Left ventricle myocardium inferior (tissue), 1 donor: ENCODE results near the gene GPRASP3. TPM values are rescaled to one million over a fixed set of nuclear protein-coding genes. Genes with fewer than 3 reads are reported as not detected.
"Not testable (repeated sequence)": the region's sequence is repeated elsewhere in the genome, so short reads cannot be mapped to it uniquely, and the experiment has no call there.

Experiments used
- DNase-seq: peaks from one replicate; pipeline ENCODE4 v3.0.0-alpha.2; 2020
- H3K27ac ChIP-seq: fragments of 200-600 bp; replicated peaks from 2 replicates; pipeline ENCODE4 v1.8.0; 2021
- H3K27me3 ChIP-seq: fragments of 200-600 bp; 2 replicates; pipeline ENCODE4 v1.8.0; 2021; ENCODE audit warnings: low read depth
- H3K36me3 ChIP-seq: fragments of 200-600 bp; 2 replicates; pipeline ENCODE4 v1.8.0; 2021
- H3K4me1 ChIP-seq: fragments of 200-600 bp; 2 replicates; pipeline ENCODE4 v1.8.0; 2021
- H3K4me3 ChIP-seq: fragments of 200-600 bp; 2 replicates; pipeline ENCODE4 v1.8.0; 2021; ENCODE audit warnings: mild to moderate bottlenecking, moderate library complexity
- H3K9me3 ChIP-seq: fragments of 200-600 bp; replicated peaks from 2 replicates; pipeline ENCODE4 v1.8.0; 2021
- intact Hi-C: fragments of 100-400 bp; cut with micrococcal nuclease; formaldehyde crosslinking; loops from one replicate; pipeline ENCODE4 v1.11.0; 2022
- long read RNA-seq: library from polyadenylated mRNA; unstranded; transcript quantifications from one replicate; pipeline ENCODE4 v2.0.0, GENCODE V29; 2021
- total RNA-seq: library from RNA; stranded (reverse); fragmentation: NEBNext Ultra II Directional; extraction: Animal tissue kit (Norgen Biotek cat#: 25700); gene quantifications from one replicate; pipeline ENCODE4 v1.2.1, GENCODE V29; 2021
- TF ChIP-seq, protein P1 (sequence below): fragments of 200-600 bp; IDR thresholded peaks from 2 replicates; pipeline ENCODE4 v1.8.0; 2021; ENCODE audit warnings: antibody characterized with exemption, mild to moderate bottlenecking, borderline replicate concordance
- donor health status: DM: no; HTN: yes; CAD: no; lungs with severe emphysema.

GPRASP3 gene, protein sequence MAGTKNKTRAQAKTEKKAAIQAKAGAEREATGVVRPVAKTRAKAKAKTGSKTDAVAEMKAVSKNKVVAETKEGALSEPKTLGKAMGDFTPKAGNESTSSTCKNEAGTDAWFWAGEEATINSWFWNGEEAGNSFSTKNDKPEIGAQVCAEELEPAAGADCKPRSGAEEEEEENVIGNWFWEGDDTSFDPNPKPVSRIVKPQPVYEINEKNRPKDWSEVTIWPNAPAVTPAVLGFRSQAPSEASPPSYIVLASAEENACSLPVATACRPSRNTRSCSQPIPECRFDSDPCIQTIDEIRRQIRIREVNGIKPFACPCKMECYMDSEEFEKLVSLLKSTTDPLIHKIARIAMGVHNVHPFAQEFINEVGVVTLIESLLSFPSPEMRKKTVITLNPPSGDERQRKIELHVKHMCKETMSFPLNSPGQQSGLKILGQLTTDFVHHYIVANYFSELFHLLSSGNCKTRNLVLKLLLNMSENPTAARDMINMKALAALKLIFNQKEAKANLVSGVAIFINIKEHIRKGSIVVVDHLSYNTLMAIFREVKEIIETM
- 4.8 TPM for total RNA-seq
- long read RNA-seq, partial matches to known transcripts: 0 of 5 reads
- long read RNA-seq, other reads (novel, unspliced or antisense): 5 of 5 reads

GRCh38 chrX:102720237-102721168 lies at the start of gene GPRASP3:
GPRASP3 (plus strand) TSS chrX:102720743; CDS start chrX:102748996, 28,253 bp downstream.
- Histone ChIP-seq H3K27ac (peak within 1 kb of the TSS; percentile 57), H3K27me3 (no peaks in the 10 kb centered on the region), H3K9me3 (no peaks in the 10 kb centered on the region), H3K36me3 (no peaks in the 10 kb centered on the region), H3K4me3 (peak within 1 kb of the TSS; percentile 66), H3K4me1 (no peaks in the 10 kb centered on the region)
- intact Hi-C loops: no loop called here
- DNase-seq: peak; percentile 76
- TF ChIP-seq, protein P1, sequence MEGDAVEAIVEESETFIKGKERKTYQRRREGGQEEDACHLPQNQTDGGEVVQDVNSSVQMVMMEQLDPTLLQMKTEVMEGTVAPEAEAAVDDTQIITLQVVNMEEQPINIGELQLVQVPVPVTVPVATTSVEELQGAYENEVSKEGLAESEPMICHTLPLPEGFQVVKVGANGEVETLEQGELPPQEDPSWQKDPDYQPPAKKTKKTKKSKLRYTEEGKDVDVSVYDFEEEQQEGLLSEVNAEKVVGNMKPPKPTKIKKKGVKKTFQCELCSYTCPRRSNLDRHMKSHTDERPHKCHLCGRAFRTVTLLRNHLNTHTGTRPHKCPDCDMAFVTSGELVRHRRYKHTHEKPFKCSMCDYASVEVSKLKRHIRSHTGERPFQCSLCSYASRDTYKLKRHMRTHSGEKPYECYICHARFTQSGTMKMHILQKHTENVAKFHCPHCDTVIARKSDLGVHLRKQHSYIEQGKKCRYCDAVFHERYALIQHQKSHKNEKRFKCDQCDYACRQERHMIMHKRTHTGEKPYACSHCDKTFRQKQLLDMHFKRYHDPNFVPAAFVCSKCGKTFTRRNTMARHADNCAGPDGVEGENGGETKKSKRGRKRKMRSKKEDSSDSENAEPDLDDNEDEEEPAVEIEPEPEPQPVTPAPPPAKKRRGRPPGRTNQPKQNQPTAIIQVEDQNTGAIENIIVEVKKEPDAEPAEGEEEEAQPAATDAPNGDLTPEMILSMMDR: no peak

DNA sequence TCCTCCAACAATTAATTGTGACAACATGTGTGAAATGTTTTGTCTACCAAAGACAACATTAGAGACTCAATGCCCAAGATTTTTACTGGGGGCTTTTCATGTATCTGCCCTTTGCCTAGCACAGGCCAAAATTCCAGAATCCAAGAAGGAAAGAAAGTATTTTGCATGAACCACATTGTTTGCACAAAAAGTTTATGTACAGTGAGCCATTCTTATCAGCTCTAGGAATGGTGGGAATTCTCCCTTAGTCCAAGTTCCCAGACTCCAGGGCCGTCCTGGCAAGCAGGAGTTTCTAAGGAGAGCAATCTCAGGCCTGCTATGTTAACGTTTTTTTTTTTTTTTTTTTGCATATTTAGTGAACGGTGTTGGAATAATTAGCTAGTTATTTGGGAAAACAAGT lies 47.7 kb upstream of the GPRASP3 start:
- intact Hi-C loops: no loop called here
- no peaks in the 10 kb centered on the region for H3K9me3 ChIP-seq
- no peak for DNase-seq
- H3K4me1 ChIP-seq: peaks cover 6% of the 10 kb centered on the region
- no peaks in the 10 kb centered on the region for H3K27me3 ChIP-seq
- TF ChIP-seq, protein P1: no peak
- H3K4me3 ChIP-seq: no peak overlapping the region
- H3K27ac ChIP-seq: peak overlapping the region; percentile 12
- H3K36me3 ChIP-seq: no peaks in the 10 kb centered on the region

DNA sequence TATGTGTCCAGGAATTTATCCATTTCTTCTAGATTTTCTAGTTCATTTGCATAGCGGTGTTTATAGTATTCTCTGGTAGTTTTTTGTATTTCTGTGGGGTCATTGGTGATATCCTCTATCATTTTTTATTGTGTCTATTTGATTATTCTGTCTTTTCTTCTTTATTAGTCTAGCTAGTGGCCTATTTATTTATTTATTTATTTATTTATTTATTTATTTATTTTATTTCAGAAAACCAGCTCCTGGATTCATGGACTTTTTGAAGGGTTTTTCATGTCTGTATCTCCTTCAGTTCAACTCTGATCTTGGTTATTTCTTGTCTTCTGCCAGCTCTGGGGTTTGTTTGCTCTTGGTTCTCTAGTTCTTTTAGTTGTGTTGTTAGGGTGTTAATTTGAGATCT lies 43.1 kb upstream of the GPRASP3 start:
- DNase-seq, H3K4me1 ChIP-seq, H3K27ac ChIP-seq, H3K4me3 ChIP-seq, intact Hi-C loops, H3K27me3 ChIP-seq, H3K36me3 ChIP-seq: not testable (repeated sequence)
- H3K9me3 ChIP-seq: peaks cover 22% of the 10 kb centered on the region

DNA sequence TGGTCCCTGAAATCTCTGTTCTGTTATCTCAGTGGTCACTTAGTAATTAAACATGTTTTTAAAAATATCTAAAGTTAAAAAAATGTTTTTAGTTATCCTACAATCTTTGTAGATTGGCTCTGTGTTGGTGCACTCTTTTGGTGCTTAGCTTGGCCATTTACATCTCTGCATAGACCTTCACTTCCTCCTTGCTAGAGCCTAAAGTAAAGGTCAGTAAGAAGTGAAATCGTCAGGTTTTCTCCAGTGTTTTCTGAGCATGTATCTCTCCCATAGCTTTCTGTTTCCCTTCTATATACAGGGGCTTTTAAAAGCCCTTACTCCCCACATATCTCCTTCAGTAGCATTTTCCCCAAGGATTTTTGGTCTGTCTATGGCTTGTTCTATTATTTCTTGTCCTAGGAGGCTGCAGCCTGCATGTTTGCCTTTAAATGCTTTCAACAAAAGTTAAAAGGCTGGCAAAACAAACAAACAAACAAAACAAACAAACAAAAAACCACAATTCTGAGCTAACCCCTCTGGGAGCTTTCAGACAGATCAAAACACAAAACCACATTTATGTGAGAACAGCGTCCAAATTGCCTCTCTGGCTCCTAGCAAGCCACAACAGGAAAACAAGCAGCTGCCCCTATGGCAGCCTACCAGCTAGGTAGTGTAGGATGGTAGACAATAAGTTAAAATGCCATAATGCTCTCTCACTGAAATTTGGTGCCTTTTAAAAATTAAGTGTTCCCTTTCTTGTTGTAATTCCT lies 35.6 kb upstream of the GPRASP3 start:
- H3K9me3 ChIP-seq: peaks cover 30% of the 10 kb centered on the region
- no peak overlapping the region for H3K27ac ChIP-seq
- H3K4me3 ChIP-seq: no peak overlapping the region
- TF ChIP-seq, protein P1: no peak
- H3K4me1 ChIP-seq: no peaks in the 10 kb centered on the region
- no peak for DNase-seq
- intact Hi-C loops: no loop called here
- no peaks in the 10 kb centered on the region for H3K27me3 ChIP-seq
- H3K36me3 ChIP-seq: peaks cover 13% of the 10 kb centered on the region

DNA sequence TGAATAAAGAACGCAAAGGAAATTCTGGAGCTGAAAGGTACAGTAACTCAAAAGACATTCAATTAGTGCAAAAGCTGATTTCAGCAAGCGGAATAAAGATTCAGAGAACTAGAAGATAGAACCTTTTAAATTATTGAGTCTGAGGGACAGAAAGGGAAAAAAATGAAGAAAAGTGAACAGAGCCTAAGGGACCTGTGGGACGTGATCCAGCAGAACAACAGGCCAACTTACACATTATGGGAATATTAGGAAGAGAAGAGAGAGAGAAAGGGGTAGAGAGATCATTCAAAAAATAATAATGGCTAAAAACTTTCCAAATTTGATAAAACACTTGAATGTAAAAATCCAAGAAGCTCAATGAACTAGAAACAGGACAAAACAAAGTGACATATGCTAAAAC lies 25.8 kb upstream of the GPRASP3 start:
- Histone ChIP-seq H3K9me3 (peaks cover 8% of the 10 kb centered on the region), H3K4me3 (no peak overlapping the region), H3K36me3 (no peaks in the 10 kb centered on the region), H3K27me3 (no peaks in the 10 kb centered on the region), H3K27ac (no peak overlapping the region), H3K4me1 (no peaks in the 10 kb centered on the region)
- intact Hi-C loops: no loop called here
- no peak for DNase-seq
- TF ChIP-seq, protein P1: no peak
